ENCODE measurements around the gene STARD8.

DNA sequence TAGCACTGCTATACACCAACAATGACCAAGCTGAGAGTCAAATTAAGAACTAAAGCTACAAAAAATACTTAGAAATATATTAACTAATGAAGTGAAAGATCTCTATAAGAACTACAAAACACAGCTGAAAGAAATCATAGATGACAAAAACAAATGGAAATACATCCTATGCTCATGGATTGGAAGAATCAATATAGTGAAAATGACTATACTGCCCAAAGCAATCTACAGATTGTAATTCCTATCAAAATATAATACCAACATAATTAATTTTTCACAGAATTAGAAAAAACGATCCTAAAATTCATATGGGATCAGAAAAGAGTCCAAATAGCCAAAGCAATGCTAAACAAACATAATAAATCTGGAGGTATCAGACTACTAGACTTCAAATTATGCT lies 87.8 kb downstream of the STARD8 start:
- TF ChIP-seq POLR2A (IDR thresholded peaks at IDR 0.05) (no peak), CTCF (IDR thresholded peaks at IDR 0.05) (no peak)

Data from vagina (tissue), 2 donors.